Neural progenitor cell (in vitro differentiated cells): ENCODE measurements around the gene FARP2. TPM values are rescaled to one million over a fixed set of nuclear protein-coding genes. Genes with fewer than 3 reads are reported as not detected.
"Not testable (repeated sequence)": the region's sequence is repeated elsewhere in the genome, so short reads cannot be mapped to it uniquely, and the experiment has no call there.

Experiments used
- DNase-seq: peaks from one replicate; pipeline ENCODE4 v3.0.0-alpha.2; 2016; ENCODE audit warnings: low spot score
- H2AFZ ChIP-seq: fragments of 200-600 bp; sonication (generic); replicated peaks from 2 replicates; pipeline ENCODE4 v1.6.1; 2016; ENCODE audit warnings: antibody characterized with exemption
- H3F3A ChIP-seq: fragments of 200-600 bp; sonication (generic); 2 replicates; pipeline ENCODE4 v1.6.1; 2016; ENCODE audit warnings: antibody characterized with exemption, low read depth
- H3K27ac ChIP-seq: fragments of 200-600 bp; sonication (generic); 2 replicates; pipeline ENCODE4 v1.5.1; 2016; ENCODE audit warnings: mild to moderate bottlenecking
- H3K27me3 ChIP-seq: fragments of 200-600 bp; sonication (generic); 2 replicates; pipeline ENCODE4 v1.6.1; 2016; ENCODE audit warnings: mild to moderate bottlenecking, moderate library complexity
- H3K36me3 ChIP-seq: fragments of 200-600 bp; sonication (generic); 2 replicates; pipeline ENCODE4 v1.5.1; 2016
- H3K4me1 ChIP-seq: fragments of 200-600 bp; sonication (generic); 2 replicates; pipeline ENCODE4 v1.6.1; 2016; ENCODE audit warnings: mixed run types
- H3K4me2 ChIP-seq: fragments of 200-600 bp; sonication (generic); 2 replicates; pipeline ENCODE4 v1.6.1; 2016
- H3K4me3 ChIP-seq: fragments of 200-600 bp; sonication (generic); 2 replicates; pipeline ENCODE4 v1.5.1; 2016
- H3K79me2 ChIP-seq: fragments of 200-600 bp; sonication (generic); 2 replicates; pipeline ENCODE4 v1.6.1; 2016; ENCODE audit warnings: low read depth
- H3K9ac ChIP-seq: fragments of 200-600 bp; sonication (generic); 2 replicates; pipeline ENCODE4 v1.6.1; 2016
- H3K9me3 ChIP-seq: fragments of 200-600 bp; sonication (generic); 2 replicates; pipeline ENCODE4 v1.5.1; 2016; ENCODE audit warnings: low read depth
- H4K20me1 ChIP-seq: fragments of 200-600 bp; sonication (generic); 2 replicates; pipeline ENCODE4 v1.6.1; 2016; ENCODE audit warnings: low read depth
- H3K27ac Mint-ChIP-seq: 3 replicates; pipeline ENCODE4 v1.8.0; 2021; ENCODE audit warnings: mixed read lengths
- H3K27me3 Mint-ChIP-seq: 2 replicates; pipeline ENCODE4 v1.8.0; 2022; ENCODE audit warnings: low read depth, mild to moderate bottlenecking, inconsistent platforms, moderate library complexity, mixed read lengths; ENCODE audit not compliant: insufficient read depth
- H3K36me3 Mint-ChIP-seq: 3 replicates; pipeline ENCODE4 v1.8.0; 2021; ENCODE audit warnings: mixed read lengths
- H3K4me1 Mint-ChIP-seq: 3 replicates; pipeline ENCODE4 v1.8.0; 2021; ENCODE audit warnings: mixed read lengths
- H3K4me3 Mint-ChIP-seq: 3 replicates; pipeline ENCODE4 v1.8.0; 2021; ENCODE audit warnings: mild to moderate bottlenecking, moderate library complexity, mixed read lengths
- H3K9me3 Mint-ChIP-seq: 3 replicates; pipeline ENCODE4 v1.8.0; 2020; ENCODE audit warnings: mixed read lengths
- CTCF ChIP-seq: fragments of 200-600 bp; sonication (generic); IDR thresholded peaks from 2 replicates; pipeline ENCODE4 v1.5.1; 2017; ENCODE audit warnings: antibody characterized with exemption, mild to moderate bottlenecking
- EZH2 ChIP-seq: fragments of 200-600 bp; sonication (generic); IDR thresholded peaks from 2 replicates; pipeline ENCODE4 v1.6.1; 2017; ENCODE audit warnings: antibody characterized with exemption, mild to moderate bottlenecking, moderate library complexity
- EZH2phosphoT487 ChIP-seq: fragments of 200-600 bp; sonication (generic); IDR thresholded peaks from 2 replicates; pipeline ENCODE4 v1.6.1; 2017; ENCODE audit warnings: antibody characterized with exemption
- total RNA-seq: library from RNA; depleted of rRNA; stranded (reverse); fragments of >200 nt; gene quantifications from 2 replicates; pipeline ENCODE4 v1.2.3, GENCODE V29; 2015; ENCODE audit warnings: low replicate concordance

FARP2 gene
- total RNA-seq, 1 donor from 2014 or later = 32.3 TPM

GRCh38 chr2:241517297-241517696 lies 161.2 kb downstream of the FARP2 start:
- Mint-ChIP-seq H3K36me3 (peaks cover 1% of the 10 kb centered on the region), H3K27me3 (peaks cover 6% of the 10 kb centered on the region), H3K9me3 (peaks cover 2% of the 10 kb centered on the region), H3K4me1 (no peaks in the 10 kb centered on the region), H3K4me3 (peak overlapping the region; percentile 3), H3K27ac (no peak overlapping the region)
- H3K4me3 ChIP-seq = no peak overlapping the region
- H4K20me1 ChIP-seq = no peaks in the 10 kb centered on the region
- peaks cover 24% of the 10 kb centered on the region for H3F3A ChIP-seq
- no peaks in the 10 kb centered on the region for H3K27me3 ChIP-seq
- no peak for TF ChIP-seq EZH2phosphoT487
- H3K9me3 ChIP-seq = no peaks in the 10 kb centered on the region
- H3K9ac ChIP-seq = no peak overlapping the region
- H3K4me2 ChIP-seq = no peak overlapping the region
- H3K4me1 ChIP-seq = no peaks in the 10 kb centered on the region
- no peaks in the 10 kb centered on the region for H3K36me3 ChIP-seq
- no peak overlapping the region for H3K27ac ChIP-seq
- DNase-seq = no peak
- no peak overlapping the region for H2AFZ ChIP-seq
- H3K79me2 ChIP-seq = no peaks in the 10 kb centered on the region

- Histone ChIP-seq H3F3A (peaks cover 24% of the 10 kb centered on the region), H3K27ac (no peak overlapping the region), H3K9me3 (no peaks in the 10 kb centered on the region), H3K79me2 (no peaks in the 10 kb centered on the region), H3K36me3 (no peaks in the 10 kb centered on the region), H3K4me1 (no peaks in the 10 kb centered on the region), H3K4me3 (no peak overlapping the region), H3K4me2 (no peak overlapping the region), H2AFZ (no peak overlapping the region), H3K9ac (no peak overlapping the region), H4K20me1 (no peaks in the 10 kb centered on the region), H3K27me3 (no peaks in the 10 kb centered on the region)
- TF ChIP-seq EZH2phosphoT487 (no peak), EZH2 (no peak), CTCF (no peak)
- H3K27me3 Mint-ChIP-seq = peaks cover 3% of the 10 kb centered on the region
- DNase-seq = no peak
- no peak overlapping the region for H3K4me3 Mint-ChIP-seq
- peaks cover 1% of the 10 kb centered on the region for H3K36me3 Mint-ChIP-seq
- H3K4me1 Mint-ChIP-seq = no peaks in the 10 kb centered on the region
- H3K27ac Mint-ChIP-seq = no peak overlapping the region
- H3K9me3 Mint-ChIP-seq = peaks cover 2% of the 10 kb centered on the region
Observed at GRCh38 chr2:241519669-241520068, 163.6 kb downstream of the FARP2 start.

GRCh38 chr2:241522477-241522876 lies 166.4 kb downstream of the FARP2 start:
- Histone ChIP-seq H3K4me1 (no peaks in the 10 kb centered on the region), H3K79me2 (no peaks in the 10 kb centered on the region), H2AFZ (no peak overlapping the region), H3K4me3 (no peak overlapping the region), H3K36me3 (no peaks in the 10 kb centered on the region), H3K27me3 (no peaks in the 10 kb centered on the region), H4K20me1 (no peaks in the 10 kb centered on the region), H3K27ac (no peak overlapping the region), H3K9ac (no peak overlapping the region), H3F3A (peaks cover 2% of the 10 kb centered on the region), H3K4me2 (no peak overlapping the region), H3K9me3 (no peaks in the 10 kb centered on the region)
- no peak overlapping the region for H3K27ac Mint-ChIP-seq
- peaks cover 3% of the 10 kb centered on the region for H3K4me1 Mint-ChIP-seq
- H3K36me3 Mint-ChIP-seq = peaks cover 6% of the 10 kb centered on the region
- H3K4me3 Mint-ChIP-seq = no peak overlapping the region
- H3K9me3 Mint-ChIP-seq = peaks cover 16% of the 10 kb centered on the region
- peaks cover 5% of the 10 kb centered on the region for H3K27me3 Mint-ChIP-seq
- DNase-seq = no peak
- TF ChIP-seq CTCF (no peak), EZH2phosphoT487 (no peak), EZH2 (no peak)

- H3K4me1 ChIP-seq, H3F3A ChIP-seq, H3K4me3 Mint-ChIP-seq, H3K27ac ChIP-seq, H2AFZ ChIP-seq, H3K4me2 ChIP-seq, H3K79me2 ChIP-seq, H3K36me3 ChIP-seq, H3K27me3 ChIP-seq, H3K27ac Mint-ChIP-seq, H3K4me1 Mint-ChIP-seq, H4K20me1 ChIP-seq, H3K9me3 ChIP-seq, H3K27me3 Mint-ChIP-seq, H3K4me3 ChIP-seq, H3K9ac ChIP-seq, H3K36me3 Mint-ChIP-seq, DNase-seq: not testable (repeated sequence)
- H3K9me3 Mint-ChIP-seq = peaks cover 14% of the 10 kb centered on the region
Observed at GRCh38 chr2:241525818-241526780, 170.0 kb downstream of the FARP2 start.
